HEK293T (cell line): ENCODE measurements around the gene NTMT1.
A peak's percentile ranks its signal among the peaks of the same experiment; 100 is the strongest.
"Not testable (repeated sequence)": the region's sequence is repeated elsewhere in the genome, so short reads cannot be mapped to it uniquely, and the experiment has no call there.

Experiments
- CTCF ChIA-PET: fragments of 350-600 bp; formaldehyde crosslinking; extraction: SDS; loops from one replicate; lab custom pipeline; 2021; ENCODE audit warnings: antibody characterized with exemption, inconsistent platforms; lab: Yijun Ruan, JAX
- POLR2A ChIA-PET: fragments of 350-600 bp; formaldehyde crosslinking; extraction: SDS; loops from one replicate; lab custom pipeline; 2020; ENCODE audit warnings: antibody characterized with exemption, inconsistent platforms; lab: Yijun Ruan, JAX
- DNase-seq: peaks from one replicate; pipeline ENCODE4 v3.0.0; 2012; ENCODE audit warnings: mixed read lengths; ENCODE audit errors: extremely low spot score
- ARNT ChIP-seq: fragments of 450-650 bp; IDR thresholded peaks from 2 replicates; pipeline ENCODE4 v1.6.1; 2017; ENCODE audit warnings: mild to moderate bottlenecking
- BHLHE40 ChIP-seq: fragments of 450-650 bp; IDR thresholded peaks from 2 replicates; pipeline ENCODE4 v1.6.1; 2016; ENCODE audit warnings: mild to moderate bottlenecking, moderate library complexity, borderline replicate concordance
- CTBP1 ChIP-seq: fragments of 450-650 bp; IDR thresholded peaks from 2 replicates; pipeline ENCODE4 v1.6.1; 2016; ENCODE audit warnings: borderline replicate concordance
- ELF4 ChIP-seq: fragments of 450-650 bp; IDR thresholded peaks from 2 replicates; pipeline ENCODE4 v1.6.1; 2017; ENCODE audit warnings: antibody characterized with exemption
- FOXA1 ChIP-seq: fragments of 450-650 bp; IDR thresholded peaks from 2 replicates; pipeline ENCODE4 v1.6.1; 2016; ENCODE audit warnings: mild to moderate bottlenecking
- FOXK2 ChIP-seq: fragments of 450-650 bp; IDR thresholded peaks from 2 replicates; pipeline ENCODE4 v1.6.1; 2016; ENCODE audit warnings: mild to moderate bottlenecking
- FOXM1 ChIP-seq: fragments of 450-650 bp; IDR thresholded peaks from 2 replicates; pipeline ENCODE4 v1.6.1; 2017; ENCODE audit warnings: mild to moderate bottlenecking, borderline replicate concordance
- HDGF ChIP-seq: fragments of 450-650 bp; IDR thresholded peaks from 2 replicates; pipeline ENCODE4 v1.6.1; 2017; ENCODE audit warnings: antibody characterized with exemption, borderline replicate concordance
- L3MBTL2 ChIP-seq: fragments of 450-650 bp; conservative IDR thresholded peaks from 2 replicates; pipeline ENCODE4 v1.6.1; 2016; ENCODE audit warnings: mild to moderate bottlenecking
- LEF1 ChIP-seq: fragments of 450-650 bp; IDR thresholded peaks from 2 replicates; pipeline ENCODE4 v1.6.1; 2017; ENCODE audit warnings: mild to moderate bottlenecking, borderline replicate concordance
- NFRKB ChIP-seq: fragments of 450-650 bp; IDR thresholded peaks from 2 replicates; pipeline ENCODE4 v1.6.1; 2016; ENCODE audit warnings: mild to moderate bottlenecking, moderate library complexity
- PKNOX1 ChIP-seq: fragments of 450-650 bp; IDR thresholded peaks from 2 replicates; pipeline ENCODE4 v1.6.1; 2016
- SP1 ChIP-seq: fragments of 450-650 bp; IDR thresholded peaks from 2 replicates; pipeline ENCODE4 v1.6.1; 2017
- SUZ12 ChIP-seq: fragments of 450-650 bp; IDR thresholded peaks from 2 replicates; pipeline ENCODE4 v1.6.1; 2016; ENCODE audit warnings: mild to moderate bottlenecking
- TARDBP ChIP-seq: fragments of 450-650 bp; IDR thresholded peaks from 2 replicates; pipeline ENCODE4 v1.6.1; 2016
- ZNF384 ChIP-seq: fragments of 450-650 bp; IDR thresholded peaks from 2 replicates; pipeline ENCODE4 v1.6.1; 2016

Gene NTMT1

GRCh38 chr9:129591916-129592315 lies 34.0 kb upstream of the NTMT1 start:
- CTCF ChIA-PET, result interaction anchor here (1.3 kb wide), 1 partner anchor 449 kb away, joined by 4 read pairs; no protein-coding TSS in a partner anchor
- 0 out of 2 replicates have a peak, but pooled peaks have one; percentile 13 for TF ChIP-seq PKNOX1
- TF ChIP-seq BHLHE40, result no peak
- POLR2A ChIA-PET, result no interaction called here
- DNase-seq, result no peak

- CTCF ChIA-PET, DNase-seq: not testable (repeated sequence)
- POLR2A ChIA-PET, result interaction anchor here (0.6 kb wide), 1 partner anchor 275 kb away, joined by 3 read pairs; no protein-coding TSS in a partner anchor
Measured at GRCh38 chr9:129592790-129593189, 33.2 kb upstream of the NTMT1 start.

- ChIA-PET POLR2A (no interaction called here), CTCF (no interaction called here)
- TF ChIP-seq ELF4 (no peak), SUZ12 (no peak), ARNT (no peak), L3MBTL2 (no peak), NFRKB (no peak), FOXA1 (no peak), FOXM1 (no peak), ZNF384 (no peak), SP1 (no peak), BHLHE40 (no peak), TARDBP (no peak), FOXK2 (no peak), LEF1 (no peak), PKNOX1 (no peak), HDGF (no peak), CTBP1 (no peak)
Measured at GRCh38 chr9:129594632-129595031, 31.3 kb upstream of the NTMT1 start.

GRCh38 chr9:129595311-129595741 lies 30.6 kb upstream of the NTMT1 start:
- CTCF ChIA-PET, result no interaction called here
- no peak for TF ChIP-seq SUZ12
- peak; percentile 56; the same call in 1 of the 2 replicates for TF ChIP-seq ZNF384
- DNase-seq, result no peak
- POLR2A ChIA-PET, result interaction anchor here (1.4 kb wide), 1 partner anchor 11 kb away, joined by 5 read pairs; no protein-coding TSS in a partner anchor

More at GRCh38 chr9:129594632-129595031, 31.3 kb upstream of the NTMT1 start:
- no peak for DNase-seq

GRCh38 chr9:129595903-129596540 lies 29.9 kb upstream of the NTMT1 start:
- ChIA-PET CTCF (no interaction called here), POLR2A (interaction anchor here (1.4 kb wide), 1 partner anchor 12 kb away, joined by 5 read pairs; no protein-coding TSS in a partner anchor)
- TF ChIP-seq ZNF384, result no peak
- TF ChIP-seq FOXA1, result no peak
- no peak for TF ChIP-seq CTBP1
- TF ChIP-seq LEF1, result no peak
- no peak for TF ChIP-seq TARDBP
- TF ChIP-seq ARNT, result no peak
- no peak for TF ChIP-seq BHLHE40
- no peak for TF ChIP-seq NFRKB
- no peak for TF ChIP-seq SUZ12
- no peak for TF ChIP-seq L3MBTL2
- no peak for TF ChIP-seq FOXM1
- TF ChIP-seq HDGF, result no peak
- no peak for TF ChIP-seq SP1
- TF ChIP-seq FOXK2, result no peak
- TF ChIP-seq ELF4, result no peak
- no peak for TF ChIP-seq PKNOX1
- no peak for DNase-seq

GRCh38 chr9:129596541-129597331 lies 29.2 kb upstream of the NTMT1 start:
- TF ChIP-seq ZNF384 (no peak), TARDBP (no peak), LEF1 (no peak), ARNT (no peak), FOXM1 (no peak), SUZ12 (no peak), CTBP1 (no peak), HDGF (no peak), SP1 (no peak), PKNOX1 (no peak)
- ChIA-PET POLR2A (interaction anchor here (0.6 to 1.4 kb wide), 2 partner anchors 10 to 13 kb away, joined by 3 to 5 read pairs; no protein-coding TSS in a partner anchor), CTCF (no interaction called here)
- no peak for DNase-seq
